PC-9 (cell line): ENCODE results near the gene TBX10.

Experiments used
- CTCF ChIP-seq: fragments of 200-600 bp; sonication (generic); conservative IDR thresholded peaks from 2 replicates; pipeline ENCODE4 v1.6.1; 2017; ENCODE audit warnings: mixed run types, antibody characterized with exemption, mild to moderate bottlenecking, moderate library complexity
- EZH2 ChIP-seq: fragments of 200-600 bp; sonication (generic); IDR thresholded peaks from 2 replicates; pipeline ENCODE4 v1.8.0; 2017; ENCODE audit warnings: antibody characterized with exemption, low read depth

GRCh38 chr11:67631411-67631810 lies 8.2 kb downstream of the TBX10 start:
- no peak for TF ChIP-seq CTCF
- TF ChIP-seq EZH2 = no peak
